D721Med (cell line): ENCODE results near the gene NCAM2.
"Not testable (repeated sequence)": the region's sequence is repeated elsewhere in the genome, so short reads cannot be mapped to it uniquely, and the experiment has no call there.

Experiments
- DNase-seq: peaks from one replicate; pipeline ENCODE4 v3.0.0; 2011; ENCODE audit warnings: low spot score; ENCODE audit not compliant: insufficient read length
- FAIRE-seq: peaks from 2 replicates; lab custom pipeline; 2011; peaks lifted over from hg19 to GRCh38; lab: Jason Lieb, UNC
- CTCF ChIP-seq: IDR thresholded peaks from 2 replicates; pipeline ENCODE4 v1.5.1; 2012; ENCODE audit warnings: mild to moderate bottlenecking, control low read depth; ENCODE audit not compliant: insufficient read depth; ENCODE audit errors: missing control alignments

The NCAM2 gene

GRCh38 chr21:21396424-21396823 is 398.2 kb downstream of the NCAM2 start:
- no peak for DNase-seq
- TF ChIP-seq CTCF = no peak
- no peak for FAIRE-seq

- FAIRE-seq (no peak), DNase-seq (no peak)
- no peak for TF ChIP-seq CTCF
Measured at GRCh38 chr21:21397464-21397863, 399.3 kb downstream of the NCAM2 start.

GRCh38 chr21:21401444-21401843 is 403.2 kb downstream of the NCAM2 start:
- no peak for TF ChIP-seq CTCF
- DNase-seq (no peak), FAIRE-seq (no peak)

- FAIRE-seq, DNase-seq: not testable (repeated sequence)
Measured at GRCh38 chr21:21402187-21402586, 404.0 kb downstream of the NCAM2 start.

GRCh38 chr21:21404261-21404660 is 406.1 kb downstream of the NCAM2 start:
- DNase-seq, FAIRE-seq: not testable (repeated sequence)

GRCh38 chr21:21406921-21407320 is 408.7 kb downstream of the NCAM2 start:
- no peak for TF ChIP-seq CTCF
- DNase-seq (no peak), FAIRE-seq (no peak)

GRCh38 chr21:21412096-21412495 is 413.9 kb downstream of the NCAM2 start:
- no peak for FAIRE-seq

GRCh38 chr21:21415741-21416140 is 417.5 kb downstream of the NCAM2 start:
- DNase-seq (no peak), FAIRE-seq (no peak)
- no peak for TF ChIP-seq CTCF

More at GRCh38 chr21:21412096-21412495, 413.9 kb downstream of the NCAM2 start:
- DNase-seq = no peak
- no peak for TF ChIP-seq CTCF
